Measurements from ENCODE around the gene PRKCZ. TPM values are rescaled to one million over a fixed set of nuclear protein-coding genes. Genes with fewer than 3 reads are reported as not detected.
"Not testable (repeated sequence)": the region's sequence is repeated elsewhere in the genome, so short reads cannot be mapped to it uniquely, and the experiment has no call there.

The PRKCZ gene
- total RNA-seq, 1 donor from 2014 or later: 33.4 TPM

DNA sequence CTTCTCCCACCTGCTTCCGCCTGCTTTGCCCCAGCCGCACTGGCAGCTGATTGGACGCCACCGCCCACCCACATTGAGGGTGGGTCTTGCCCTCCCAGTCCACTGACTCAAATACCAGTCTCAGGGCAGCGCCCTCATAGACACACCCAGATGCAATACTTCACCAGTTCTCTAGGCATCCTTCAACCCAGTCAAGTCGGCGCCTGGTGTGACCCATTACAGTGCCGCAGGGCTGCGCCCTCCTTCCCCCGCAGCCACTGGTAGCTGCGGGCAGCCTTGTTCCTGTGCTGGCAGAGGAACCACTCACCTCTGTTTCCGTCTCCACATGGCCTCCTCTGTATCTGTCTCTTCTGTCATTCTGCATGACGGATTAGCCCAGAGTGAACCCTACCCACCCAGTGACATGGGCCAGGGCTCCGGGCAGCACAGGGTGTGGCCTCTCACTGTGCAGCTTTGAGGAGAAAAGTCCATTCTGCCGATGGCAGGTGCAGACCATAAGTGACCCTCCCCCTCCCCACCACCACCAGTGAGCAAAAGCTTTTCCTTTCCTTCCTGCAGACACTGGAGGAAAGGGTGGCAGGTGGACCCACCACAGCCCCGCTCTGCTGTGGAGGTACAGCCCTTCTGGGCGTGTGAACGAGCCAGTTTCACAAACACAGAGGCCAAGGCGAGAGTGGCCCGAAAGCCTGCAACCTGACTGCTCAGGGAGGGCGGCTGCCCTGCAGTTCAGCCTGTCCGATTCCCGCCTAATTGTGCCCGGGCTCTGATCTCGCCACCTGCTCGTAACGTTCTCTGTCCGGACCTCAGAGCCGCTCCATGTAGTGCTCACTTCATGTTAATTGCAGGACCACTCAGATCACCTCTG, 87.3 kb downstream of the PRKCZ start:
- H4K20me1 ChIP-seq (ENCODE audit: low read depth): peaks cover 4% of the 10 kb centered on the region
- no peak for TF ChIP-seq EZH2 (IDR thresholded peaks at IDR 0.05)
- TF ChIP-seq, protein P1, sequence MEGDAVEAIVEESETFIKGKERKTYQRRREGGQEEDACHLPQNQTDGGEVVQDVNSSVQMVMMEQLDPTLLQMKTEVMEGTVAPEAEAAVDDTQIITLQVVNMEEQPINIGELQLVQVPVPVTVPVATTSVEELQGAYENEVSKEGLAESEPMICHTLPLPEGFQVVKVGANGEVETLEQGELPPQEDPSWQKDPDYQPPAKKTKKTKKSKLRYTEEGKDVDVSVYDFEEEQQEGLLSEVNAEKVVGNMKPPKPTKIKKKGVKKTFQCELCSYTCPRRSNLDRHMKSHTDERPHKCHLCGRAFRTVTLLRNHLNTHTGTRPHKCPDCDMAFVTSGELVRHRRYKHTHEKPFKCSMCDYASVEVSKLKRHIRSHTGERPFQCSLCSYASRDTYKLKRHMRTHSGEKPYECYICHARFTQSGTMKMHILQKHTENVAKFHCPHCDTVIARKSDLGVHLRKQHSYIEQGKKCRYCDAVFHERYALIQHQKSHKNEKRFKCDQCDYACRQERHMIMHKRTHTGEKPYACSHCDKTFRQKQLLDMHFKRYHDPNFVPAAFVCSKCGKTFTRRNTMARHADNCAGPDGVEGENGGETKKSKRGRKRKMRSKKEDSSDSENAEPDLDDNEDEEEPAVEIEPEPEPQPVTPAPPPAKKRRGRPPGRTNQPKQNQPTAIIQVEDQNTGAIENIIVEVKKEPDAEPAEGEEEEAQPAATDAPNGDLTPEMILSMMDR (IDR thresholded peaks at IDR 0.05): no peak
- no peak for TF ChIP-seq EZH2phosphoT487 (IDR thresholded peaks at IDR 0.05)
- H3K27ac ChIP-seq: no peak overlapping the region
- Mint-ChIP-seq H3K9me3 (no peaks in the 10 kb centered on the region), H3K27me3 (ENCODE audit: insufficient read depth, low read depth) (peaks cover 10% of the 10 kb centered on the region), H3K4me1 (peaks cover 67% of the 10 kb centered on the region), H3K36me3 (no peaks in the 10 kb centered on the region), H3K4me3 (peak overlapping the region; percentile 59), H3K27ac (peak overlapping the region; percentile 100)
- DNase-seq (ENCODE audit: low spot score): no peak
- H3K79me2 ChIP-seq (ENCODE audit: low read depth): peaks cover 10% of the 10 kb centered on the region
- H3F3A ChIP-seq (ENCODE audit: low read depth): peaks cover 20% of the 10 kb centered on the region
- H3K4me1 ChIP-seq: peaks cover 11% of the 10 kb centered on the region
- no peak overlapping the region for H3K4me3 ChIP-seq
- no peak overlapping the region for H3K9ac ChIP-seq
- no peak overlapping the region for H2AFZ ChIP-seq (replicated peaks)
- no peaks in the 10 kb centered on the region for H3K27me3 ChIP-seq
- H3K36me3 ChIP-seq: no peaks in the 10 kb centered on the region
- no peak overlapping the region for H3K4me2 ChIP-seq
- H3K9me3 ChIP-seq (ENCODE audit: low read depth): no peaks in the 10 kb centered on the region

DNA sequence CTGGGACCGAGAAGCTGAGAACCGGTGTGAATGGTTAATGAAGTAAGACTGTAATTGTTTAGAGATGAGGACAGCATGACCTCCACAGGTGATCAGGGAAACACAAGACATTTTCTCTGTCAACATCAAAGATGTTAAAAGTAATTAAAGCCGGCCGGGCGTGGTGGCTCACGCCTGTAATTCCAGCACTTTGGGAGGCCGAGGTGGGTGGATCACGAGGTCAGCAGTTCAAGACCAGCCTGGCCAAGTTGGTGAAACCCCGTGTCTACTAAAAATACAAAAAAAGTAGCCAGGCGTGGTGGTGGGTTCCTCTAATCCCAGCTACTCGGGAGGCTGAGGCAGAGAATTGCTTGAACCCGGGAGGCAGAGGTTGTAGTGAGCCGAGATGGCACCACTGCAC, 88.9 kb downstream of the PRKCZ start:
- not testable (repeated sequence) for H3K4me3 Mint-ChIP-seq; DNase-seq (ENCODE audit: low spot score); H3K4me1 ChIP-seq; H3K9me3 Mint-ChIP-seq; H3K79me2 ChIP-seq (ENCODE audit: low read depth); H3K4me2 ChIP-seq; H3K27ac ChIP-seq; H3K4me3 ChIP-seq; H3K36me3 Mint-ChIP-seq; H3K9ac ChIP-seq; H3K36me3 ChIP-seq; H3K27ac Mint-ChIP-seq; H4K20me1 ChIP-seq (ENCODE audit: low read depth); H2AFZ ChIP-seq (replicated peaks); H3F3A ChIP-seq (ENCODE audit: low read depth); H3K27me3 ChIP-seq; H3K9me3 ChIP-seq (ENCODE audit: low read depth)
- Mint-ChIP-seq H3K27me3 (ENCODE audit: insufficient read depth, low read depth) (peaks cover 12% of the 10 kb centered on the region), H3K4me1 (peaks cover 55% of the 10 kb centered on the region)

DNA sequence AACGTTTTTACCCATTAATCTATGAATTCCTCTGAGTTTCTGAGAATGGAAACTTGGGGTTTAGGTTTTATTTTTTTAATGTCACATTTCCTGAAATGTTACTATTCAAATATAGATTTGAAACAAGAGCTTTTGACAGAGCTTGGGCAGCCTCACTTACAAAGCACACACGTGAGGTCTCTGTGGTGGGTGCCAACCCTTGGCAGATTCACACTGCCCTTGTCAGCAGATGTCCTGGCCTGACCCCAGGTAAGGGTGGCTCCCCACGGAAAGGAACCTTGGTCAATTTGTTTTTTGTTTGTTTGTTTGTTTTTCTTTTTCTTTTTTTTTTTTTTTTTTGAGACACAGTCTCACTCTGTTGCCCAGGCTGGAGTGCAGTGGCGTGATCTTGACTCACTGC, 90.8 kb downstream of the PRKCZ start:
- H3K4me2 ChIP-seq: no peak overlapping the region
- H4K20me1 ChIP-seq (ENCODE audit: low read depth): no peaks in the 10 kb centered on the region
- no peak overlapping the region for H3K4me3 ChIP-seq
- H3K9ac ChIP-seq: no peak overlapping the region
- H3K4me3 Mint-ChIP-seq: no peak overlapping the region
- H3K27me3 ChIP-seq: no peaks in the 10 kb centered on the region
- no peaks in the 10 kb centered on the region for H3K9me3 Mint-ChIP-seq
- H3F3A ChIP-seq (ENCODE audit: low read depth): peaks cover 6% of the 10 kb centered on the region
- H3K36me3 ChIP-seq: no peaks in the 10 kb centered on the region
- H3K9me3 ChIP-seq (ENCODE audit: low read depth): no peaks in the 10 kb centered on the region
- TF ChIP-seq EZH2phosphoT487 (IDR thresholded peaks at IDR 0.05) (no peak), EZH2 (IDR thresholded peaks at IDR 0.05) (no peak)
- TF ChIP-seq, protein P1 (IDR thresholded peaks at IDR 0.05): no peak
- H3K4me1 ChIP-seq: no peaks in the 10 kb centered on the region
- no peak overlapping the region for H2AFZ ChIP-seq (replicated peaks)
- H3K27ac Mint-ChIP-seq: no peak overlapping the region
- DNase-seq (ENCODE audit: low spot score): no peak
- peaks cover 36% of the 10 kb centered on the region for H3K4me1 Mint-ChIP-seq
- no peaks in the 10 kb centered on the region for H3K36me3 Mint-ChIP-seq
- H3K27ac ChIP-seq: no peak overlapping the region
- no peaks in the 10 kb centered on the region for H3K79me2 ChIP-seq (ENCODE audit: low read depth)
- H3K27me3 Mint-ChIP-seq (ENCODE audit: insufficient read depth, low read depth): peaks cover 10% of the 10 kb centered on the region

DNA sequence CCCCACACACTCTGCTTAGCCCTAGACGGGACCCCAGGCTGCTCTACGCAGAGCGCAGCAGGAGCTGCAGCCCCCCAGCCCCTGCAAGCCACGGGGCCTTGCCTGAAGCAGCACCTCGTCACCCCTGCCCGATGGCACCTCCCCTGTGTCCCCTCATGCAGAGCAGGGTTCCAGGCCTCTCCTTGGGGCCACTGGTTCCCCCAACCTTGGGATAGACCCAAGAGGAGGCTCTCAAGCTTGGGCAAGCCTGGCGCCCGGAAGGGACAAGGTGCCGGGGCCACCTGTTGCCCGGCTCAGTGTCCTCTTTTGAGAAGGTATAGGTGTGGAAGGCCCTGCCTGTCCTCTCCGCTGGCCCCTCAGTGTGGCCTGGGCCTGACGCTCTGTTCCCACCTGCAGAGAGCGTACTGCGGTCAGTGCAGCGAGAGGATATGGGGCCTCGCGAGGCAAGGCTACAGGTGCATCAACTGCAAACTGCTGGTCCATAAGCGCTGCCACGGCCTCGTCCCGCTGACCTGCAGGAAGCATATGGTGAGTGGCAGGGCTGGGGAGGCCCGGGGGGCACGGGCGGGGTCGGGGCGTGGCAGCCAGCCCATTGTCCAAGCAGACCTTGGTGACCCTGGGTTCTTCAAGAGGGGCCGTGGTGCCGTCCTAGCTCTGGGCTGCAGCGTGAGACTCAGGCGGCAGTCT, 93.7 kb downstream of the PRKCZ start:
- Histone ChIP-seq H2AFZ (replicated peaks) (no peak overlapping the region), H3K4me1 (no peaks in the 10 kb centered on the region), H3K4me2 (no peak overlapping the region), H3K9me3 (ENCODE audit: low read depth) (no peaks in the 10 kb centered on the region), H4K20me1 (ENCODE audit: low read depth) (no peaks in the 10 kb centered on the region), H3K79me2 (ENCODE audit: low read depth) (no peaks in the 10 kb centered on the region), H3F3A (ENCODE audit: low read depth) (peaks cover 4% of the 10 kb centered on the region), H3K27ac (no peak overlapping the region), H3K27me3 (no peaks in the 10 kb centered on the region), H3K4me3 (no peak overlapping the region), H3K9ac (no peak overlapping the region), H3K36me3 (no peaks in the 10 kb centered on the region)
- no peak for DNase-seq (ENCODE audit: low spot score)
- TF ChIP-seq EZH2 (IDR thresholded peaks at IDR 0.05) (no peak), EZH2phosphoT487 (IDR thresholded peaks at IDR 0.05) (no peak)
- TF ChIP-seq, protein P1 (IDR thresholded peaks at IDR 0.05): no peak
- no peak overlapping the region for H3K27ac Mint-ChIP-seq
- H3K9me3 Mint-ChIP-seq: no peaks in the 10 kb centered on the region
- no peaks in the 10 kb centered on the region for H3K36me3 Mint-ChIP-seq
- no peak overlapping the region for H3K4me3 Mint-ChIP-seq
- H3K27me3 Mint-ChIP-seq (ENCODE audit: insufficient read depth, low read depth): peaks cover 3% of the 10 kb centered on the region
- peaks cover 8% of the 10 kb centered on the region for H3K4me1 Mint-ChIP-seq

Measured in neural progenitor cell (in vitro differentiated cells).